Natural killer cell (primary cell): ENCODE data around the gene KRT76. TPM values are rescaled to one million over a fixed set of nuclear protein-coding genes. Genes with fewer than 3 reads are reported as not detected.
A peak's percentile ranks its signal among the peaks of the same experiment; 100 is the strongest.

Source experiments
- ATAC-seq, 3 donors: fragments of 150-1000 bp in 2 of 3; fragments of 200-7000 bp in 1 of 3; cut with Tn5 transposase; 1 replicate in 1 of 3; 2 replicates in 2 of 3; pipeline ENCODE4 v1.10.0; 2021; ENCODE audit warnings: mild to moderate bottlenecking in 2 of 3, moderate library complexity in 2 of 3
- DNase-seq, 2 donors: peaks; one replicate each; pipeline versions ENCODE4 v3.0.0 to v3.0.0-alpha.2; 2013 to 2021; ENCODE audit warnings: mixed read lengths in 1 of 2
- H3K27ac ChIP-seq: one replicate; pipeline ENCODE4 v1.5.1; 2013; ENCODE audit warnings: mild to moderate bottlenecking, low read length
- H3K27me3 ChIP-seq: one replicate; pipeline ENCODE4 v1.6.1; 2013; ENCODE audit warnings: low read length; ENCODE audit not compliant: control insufficient read depth, insufficient read depth
- H3K36me3 ChIP-seq: one replicate; pipeline ENCODE4 v1.6.1; 2013; ENCODE audit warnings: low read length; ENCODE audit not compliant: control insufficient read depth, insufficient read depth
- H3K4me1 ChIP-seq: one replicate; pipeline ENCODE4 v1.6.1; 2013; ENCODE audit warnings: low read length; ENCODE audit not compliant: control insufficient read depth, insufficient read depth
- H3K4me3 ChIP-seq: one replicate; pipeline ENCODE4 v1.5.1; 2013; ENCODE audit warnings: low read length
- H3K9me3 ChIP-seq: one replicate; pipeline ENCODE4 v1.6.1; 2013; ENCODE audit warnings: low read length; ENCODE audit not compliant: control insufficient read depth, insufficient read depth
- H3K27ac Mint-ChIP-seq, 2 donors: one replicate each; pipeline ENCODE4 v1.8.0; 2022; ENCODE audit warnings: mild to moderate bottlenecking in 2 of 2, mixed read lengths in 2 of 2, moderate library complexity in 1 of 2
- H3K27me3 Mint-ChIP-seq, 2 donors: one replicate each; pipeline ENCODE4 v1.8.0; 2022; ENCODE audit warnings: low read depth in 2 of 2, mixed read lengths in 2 of 2
- H3K36me3 Mint-ChIP-seq: one replicate; pipeline ENCODE4 v1.8.0; 2022; ENCODE audit warnings: mixed read lengths
- H3K4me1 Mint-ChIP-seq, 2 donors: one replicate each; pipeline ENCODE4 v1.8.0; 2022; ENCODE audit warnings: mixed read lengths in 2 of 2
- H3K4me3 Mint-ChIP-seq: one replicate; pipeline ENCODE4 v1.8.0; 2022; ENCODE audit warnings: mild to moderate bottlenecking, moderate library complexity, mixed read lengths
- H3K9me3 Mint-ChIP-seq, 2 donors: one replicate each; pipeline ENCODE4 v1.8.0; 2022; ENCODE audit warnings: mixed read lengths in 2 of 2
- CTCF ChIP-seq: fragments of 200-600 bp; IDR thresholded peaks from one replicate; pipeline ENCODE4 v1.8.0; 2022; ENCODE audit warnings: antibody characterized with exemption
- WGBS: methylation state at CpG from one replicate; pipeline ENCODE4 v1.1.7; 2013; ENCODE audit warnings: missing lambda C conversion rate; ENCODE audit not compliant: insufficient coverage; 5-methylcytosine and 5-hydroxymethylcytosine counted together
- intact Hi-C: fragments of 100-400 bp; cut with micrococcal nuclease; formaldehyde crosslinking; loops from one replicate; pipeline ENCODE4 v1.14.2; 2022
- total RNA-seq, 4 donors: library from RNA; stranded (reverse); fragments of 120-200 nt in 1 of 4; gene quantifications; one replicate each; pipeline versions ENCODE4 v1.2.3 to v1.2.4, GENCODE V29; 2013 to 2022

KRT76 gene
- total RNA-seq, 3 donors from 2014 or later (not counting 1 experiment from before 2014, with no cell fraction given): not detected

GRCh38 chr12:52742822-52743457 is 34.2 kb downstream of the KRT76 start:
- intact Hi-C loops: no loop called here
- H3K9me3 Mint-ChIP-seq: no peaks in the 10 kb centered on the region
- peaks cover 8 to 35% of the 10 kb centered on the region in 2 donors for H3K27me3 Mint-ChIP-seq
- DNase-seq (no peak), ATAC-seq (no peak)
- no peaks in the 10 kb centered on the region for H3K36me3 Mint-ChIP-seq
- Histone ChIP-seq H3K9me3 (no peaks in the 10 kb centered on the region), H3K27me3 (peaks cover 3% of the 10 kb centered on the region), H3K27ac (no peak overlapping the region), H3K4me3 (no peak overlapping the region), H3K4me1 (no peaks in the 10 kb centered on the region), H3K36me3 (no peaks in the 10 kb centered on the region)
- no peak overlapping the region for H3K27ac Mint-ChIP-seq
- 89% methylated on average over 3 of the region's 3 CpGs for WGBS
- TF ChIP-seq CTCF: no peak
- no peak overlapping the region for H3K4me3 Mint-ChIP-seq
- peaks cover 0 to 11% of the 10 kb centered on the region in 2 donors for H3K4me1 Mint-ChIP-seq

- Mint-ChIP-seq H3K4me3 (no peak overlapping the region), H3K4me1 (peaks cover 0 to 11% of the 10 kb centered on the region in 2 donors), H3K27ac (no peak overlapping the region), H3K27me3 (peaks cover 8 to 35% of the 10 kb centered on the region in 2 donors), H3K9me3 (no peaks in the 10 kb centered on the region), H3K36me3 (no peaks in the 10 kb centered on the region)
- Histone ChIP-seq H3K27ac (no peak overlapping the region), H3K27me3 (peaks cover 3% of the 10 kb centered on the region), H3K4me3 (no peak overlapping the region), H3K36me3 (no peaks in the 10 kb centered on the region), H3K9me3 (no peaks in the 10 kb centered on the region), H3K4me1 (no peaks in the 10 kb centered on the region)
- DNase-seq (no peak), ATAC-seq (no peak)
- intact Hi-C loops: no loop called here
- TF ChIP-seq CTCF: no peak
- 73% methylated on average over 7 of the region's 7 CpGs for WGBS
Measured at GRCh38 chr12:52742196-52742580, 35.0 kb downstream of the KRT76 start.

GRCh38 chr12:52741375-52742195 is 35.6 kb downstream of the KRT76 start:
- Histone ChIP-seq H3K36me3 (no peaks in the 10 kb centered on the region), H3K4me3 (no peak overlapping the region), H3K4me1 (no peaks in the 10 kb centered on the region), H3K9me3 (no peaks in the 10 kb centered on the region), H3K27me3 (peaks cover 3% of the 10 kb centered on the region), H3K27ac (no peak overlapping the region)
- 21% methylated on average over 16 of the region's 16 CpGs for WGBS
- intact Hi-C loops: no loop called here
- Mint-ChIP-seq H3K4me3 (no peak overlapping the region), H3K27me3 (peaks cover 8 to 35% of the 10 kb centered on the region in 2 donors), H3K36me3 (no peaks in the 10 kb centered on the region), H3K27ac (no peak overlapping the region), H3K4me1 (peaks cover 0 to 11% of the 10 kb centered on the region in 2 donors), H3K9me3 (no peaks in the 10 kb centered on the region)
- TF ChIP-seq CTCF: no peak
- ATAC-seq (peak in 2 of 3 donors; percentile 77 to 82), DNase-seq (peak; percentile 57 to 78)
